T47D (cell line): ENCODE results near the gene IMPDH1.

Experiments used
- DNase-seq, 2 experiments: peaks; one replicate each; pipeline versions ENCODE4 v3.0.0 to v3.0.0-alpha.2; 2011 to 2012; ENCODE audit warnings: low read depth in 1 of 2, low spot score in 1 of 2
- JUND ChIP-seq: IDR thresholded peaks from 2 replicates; pipeline ENCODE4 v1.6.1; 2012; ENCODE audit warnings: low read depth
- in situ Hi-C: cut with HindIII; loops from 2 replicates; pipeline ENCODE4 v1.10.0; 2016; ENCODE audit warnings: low sequenced_read_pairs, low pct_unique_long_range_greater_than_20kb

IMPDH1 gene

GRCh38 chr7:128353610-128354009 lies 56.2 kb downstream of the IMPDH1 start:
- in situ Hi-C loops: no loop called here
- DNase-seq: no peak
- no peak for TF ChIP-seq JUND

DNA sequence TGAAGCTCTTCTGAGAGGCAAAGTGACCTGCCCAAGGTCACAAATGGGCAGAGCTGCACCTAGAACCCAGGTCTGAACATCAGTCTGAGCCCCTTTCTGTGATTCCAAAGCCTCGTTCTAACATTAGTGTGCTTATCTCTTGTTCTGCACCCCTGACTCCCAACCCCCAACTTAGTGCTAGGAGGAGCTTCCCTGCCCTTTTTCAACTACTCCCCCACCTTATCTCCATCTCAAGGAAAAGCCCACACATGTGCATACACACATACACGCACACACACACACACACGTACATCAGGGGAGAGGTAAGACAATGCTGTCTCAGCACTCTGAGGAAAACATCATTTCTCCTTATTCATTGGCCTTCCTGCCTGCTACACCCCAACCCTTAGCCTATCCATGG lies 56.6 kb downstream of the IMPDH1 start:
- TF ChIP-seq JUND: no peak
- in situ Hi-C loops: no loop called here
- no peak for DNase-seq

- no peak for DNase-seq
- TF ChIP-seq JUND: no peak
- in situ Hi-C loops: no loop called here
Measured at GRCh38 chr7:128352636-128353035, 57.1 kb downstream of the IMPDH1 start.

DNA sequence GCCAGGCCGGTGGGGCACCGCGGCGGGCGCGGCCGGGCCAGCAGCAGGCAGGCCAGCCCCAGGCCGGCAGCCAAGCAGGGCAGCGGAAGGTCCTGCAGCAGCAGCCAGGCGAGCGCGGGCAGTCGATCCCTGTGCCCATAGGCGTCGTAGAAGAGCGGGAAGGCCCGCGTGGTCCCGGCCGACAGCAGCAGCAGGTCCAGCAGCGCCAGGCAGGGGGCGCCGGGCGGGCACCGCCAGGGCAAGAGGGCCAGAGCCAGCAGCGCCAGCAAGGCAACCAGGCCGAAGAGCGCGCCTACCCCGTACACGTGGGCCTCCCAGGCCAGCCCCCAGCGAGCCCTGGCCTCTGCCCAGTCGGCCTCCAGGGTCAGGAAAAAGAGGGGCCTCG lies 57.6 kb downstream of the IMPDH1 start:
- no peak for DNase-seq
- in situ Hi-C loops: no loop called here

DNA sequence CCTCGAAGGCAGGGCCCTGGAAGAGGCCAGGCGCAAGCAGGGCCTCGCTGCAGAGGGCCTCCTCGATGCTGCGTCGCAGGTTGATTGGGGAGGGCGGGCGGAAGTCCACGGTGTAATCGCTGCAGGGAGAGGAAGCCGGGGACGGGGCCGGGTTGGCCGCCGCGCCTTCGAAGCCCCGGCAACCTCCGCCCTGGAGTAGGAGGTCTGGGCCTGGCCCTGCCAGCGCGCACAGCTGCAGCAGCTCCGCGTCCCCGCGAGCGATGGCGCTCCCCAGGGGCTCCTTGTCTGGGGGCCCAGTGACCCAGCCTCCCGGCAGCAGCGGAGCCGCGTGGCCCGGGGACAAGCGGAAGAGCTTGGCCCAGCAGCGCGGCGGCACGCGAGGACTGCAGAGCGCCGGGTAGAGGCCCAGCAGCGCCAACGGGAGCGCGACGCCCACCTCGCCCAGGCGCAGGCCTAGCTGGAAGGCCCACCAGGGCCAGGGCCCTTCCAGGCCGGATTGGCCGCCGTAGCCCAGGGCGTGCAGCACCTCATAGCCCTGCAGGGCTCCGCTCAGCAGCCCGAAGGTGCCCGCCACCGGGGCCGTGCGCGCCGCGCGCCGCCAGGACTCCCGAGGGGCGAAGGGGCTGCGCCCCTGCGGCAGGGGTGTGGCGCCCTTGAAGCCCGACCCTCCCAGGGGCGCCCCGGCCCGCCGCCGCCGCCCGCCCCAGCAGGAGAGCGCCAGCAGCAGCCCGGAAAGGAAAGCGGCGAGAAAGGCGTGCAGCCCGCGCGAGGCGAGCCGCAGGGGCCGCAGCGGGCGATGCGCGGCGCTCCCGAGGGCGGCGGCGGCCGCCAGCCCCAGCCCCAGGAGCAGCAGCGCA lies 58.3 kb downstream of the IMPDH1 start:
- TF ChIP-seq JUND: no peak
- no peak for DNase-seq
- in situ Hi-C loops: no loop called here

More for the DNA sequence above, 57.6 kb downstream of the IMPDH1 start:
- no peak for TF ChIP-seq JUND

DNA sequence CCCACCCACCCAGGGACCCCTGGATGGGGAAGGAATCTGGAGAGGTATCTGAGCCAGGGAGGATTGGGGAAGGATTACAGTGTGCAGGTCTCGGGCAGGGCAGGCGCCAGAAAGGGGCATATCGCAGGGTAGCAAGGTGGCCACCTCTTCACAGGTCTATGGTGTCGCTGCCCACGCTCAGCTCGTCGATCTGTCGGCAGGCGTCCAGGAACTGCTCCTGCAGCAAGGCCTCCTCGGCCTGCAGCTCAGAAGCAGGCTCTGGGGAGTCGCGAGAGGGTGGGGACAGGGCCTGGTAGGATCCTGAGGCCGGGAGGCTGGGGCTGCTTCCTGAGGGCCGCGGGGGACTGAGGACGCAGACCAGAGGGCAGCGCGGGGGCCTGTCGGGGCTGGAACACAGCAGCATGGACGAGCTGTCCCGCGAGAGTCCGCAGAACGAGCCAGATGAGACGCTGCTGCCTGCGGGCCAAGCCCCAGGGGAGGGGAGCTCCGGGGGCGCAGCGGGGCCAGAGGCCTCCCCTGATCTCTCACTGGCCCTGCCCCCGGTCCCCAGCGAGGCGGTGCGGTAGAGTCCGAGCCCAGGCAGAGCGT lies 59.0 kb downstream of the IMPDH1 start:
- TF ChIP-seq JUND: no peak
- no peak for DNase-seq
- in situ Hi-C loops: no loop called here

- peak in 1 of 2 experiments; percentile 10 for DNase-seq
- in situ Hi-C loops: no loop called here
- TF ChIP-seq JUND: no peak
Measured at GRCh38 chr7:128349466-128349825, 60.3 kb downstream of the IMPDH1 start.

- peak; percentile 56 to 63 for DNase-seq
- no peak for TF ChIP-seq JUND
- in situ Hi-C loops: no loop called here
Measured at GRCh38 chr7:128347647-128348097, 62.1 kb downstream of the IMPDH1 start.

DNA sequence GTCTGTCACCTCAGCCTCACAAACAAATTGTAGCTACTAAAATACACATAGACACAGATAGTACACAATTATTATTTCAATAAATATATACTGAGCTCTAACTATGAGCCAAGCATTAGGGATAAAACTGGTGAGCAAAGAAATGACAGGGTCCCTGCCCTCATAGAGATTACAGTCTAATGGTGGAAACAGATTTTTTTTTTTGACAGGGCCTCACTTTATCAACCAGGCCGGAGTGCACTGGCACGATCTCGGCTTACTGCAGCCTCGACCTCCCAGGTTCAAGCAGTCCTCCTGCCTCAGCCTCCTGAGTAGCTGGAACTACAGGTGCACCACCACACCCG lies 65.4 kb downstream of the IMPDH1 start:
- in situ Hi-C loops: no loop called here
- TF ChIP-seq JUND: no peak
- DNase-seq: no peak

- in situ Hi-C loops: no loop called here
- DNase-seq: peak; percentile 71 to 93
- no peak for TF ChIP-seq JUND
Measured at GRCh38 chr7:128343554-128344430, 66.0 kb downstream of the IMPDH1 start, which contains the start of gene RBM28. RBM28 (minus strand) TSS chr7:128343908; CDS start chr7:128343793, 115 bp downstream.
